Body of pancreas (tissue), 4 donors: ENCODE results near the gene CSMD2.

Experiments
- POLR2A ChIP-seq, 3 donors: fragments of 450-650 bp; IDR thresholded peaks; one replicate each; pipeline ENCODE4 v1.6.1; 2016; ENCODE audit warnings: antibody characterized with exemption in 3 of 3, mild to moderate bottlenecking in 2 of 3
- TF ChIP-seq, protein P1 (sequence below), 7 experiments: fragments of 450-650 bp in 4 of 7; fragments of 200-600 bp in 3 of 7; sonication (generic) in 3 of 7; IDR thresholded peaks; one replicate each; pipeline ENCODE4 v1.5.1; 2016 to 2019; ENCODE audit warnings: antibody characterized with exemption in 7 of 7

DNA sequence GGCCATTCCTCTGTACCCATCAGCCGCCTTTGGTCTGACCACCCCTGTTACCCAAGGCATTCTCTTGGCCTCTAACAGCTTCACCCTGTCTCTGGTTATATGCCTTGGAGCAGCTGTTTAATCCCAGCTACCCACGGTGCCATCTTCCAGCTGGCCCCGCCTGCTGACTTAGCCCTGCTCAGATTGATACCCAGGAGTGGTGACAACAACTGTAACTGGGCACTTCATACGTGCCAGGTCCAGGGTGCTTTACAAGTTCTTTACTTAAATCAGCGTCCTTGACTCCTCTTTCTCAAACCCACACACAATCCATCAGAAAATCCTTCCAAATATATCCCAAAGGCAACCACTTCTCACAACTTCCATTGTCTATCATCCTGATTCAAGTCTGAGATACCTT lies 338.3 kb downstream of the CSMD2 start:
- TF ChIP-seq, protein P1, sequence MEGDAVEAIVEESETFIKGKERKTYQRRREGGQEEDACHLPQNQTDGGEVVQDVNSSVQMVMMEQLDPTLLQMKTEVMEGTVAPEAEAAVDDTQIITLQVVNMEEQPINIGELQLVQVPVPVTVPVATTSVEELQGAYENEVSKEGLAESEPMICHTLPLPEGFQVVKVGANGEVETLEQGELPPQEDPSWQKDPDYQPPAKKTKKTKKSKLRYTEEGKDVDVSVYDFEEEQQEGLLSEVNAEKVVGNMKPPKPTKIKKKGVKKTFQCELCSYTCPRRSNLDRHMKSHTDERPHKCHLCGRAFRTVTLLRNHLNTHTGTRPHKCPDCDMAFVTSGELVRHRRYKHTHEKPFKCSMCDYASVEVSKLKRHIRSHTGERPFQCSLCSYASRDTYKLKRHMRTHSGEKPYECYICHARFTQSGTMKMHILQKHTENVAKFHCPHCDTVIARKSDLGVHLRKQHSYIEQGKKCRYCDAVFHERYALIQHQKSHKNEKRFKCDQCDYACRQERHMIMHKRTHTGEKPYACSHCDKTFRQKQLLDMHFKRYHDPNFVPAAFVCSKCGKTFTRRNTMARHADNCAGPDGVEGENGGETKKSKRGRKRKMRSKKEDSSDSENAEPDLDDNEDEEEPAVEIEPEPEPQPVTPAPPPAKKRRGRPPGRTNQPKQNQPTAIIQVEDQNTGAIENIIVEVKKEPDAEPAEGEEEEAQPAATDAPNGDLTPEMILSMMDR (IDR thresholded peaks at IDR 0.05) = no peak
- no peak for TF ChIP-seq POLR2A (IDR thresholded peaks at IDR 0.05)
